Cardiac fibroblast (primary cell): ENCODE results near the gene SOBP.
"Not testable (repeated sequence)": the region's sequence is repeated elsewhere in the genome, so short reads cannot be mapped to it uniquely, and the experiment has no call there.

Experiments used
- DNase-seq, 2 donors: peaks; one replicate each; pipeline versions ENCODE4 v3.0.0 to v3.0.0-alpha.2; 2010; ENCODE audit warnings: low read depth in 2 of 2
- H3K4me3 ChIP-seq, 2 donors: replicated peaks in 1 of 2; 1 replicate in 1 of 2; 2 replicates in 1 of 2; pipeline ENCODE4 v1.5.1; 2011; ENCODE audit warnings: low read depth in 2 of 2, low read length in 2 of 2, mild to moderate bottlenecking in 2 of 2, moderate library complexity in 1 of 2
- TF ChIP-seq, protein P1 (sequence below): IDR thresholded peaks from one replicate; pipeline ENCODE4 v1.5.1; 2011; ENCODE audit warnings: low read depth, mild to moderate bottlenecking, low read length, inconsistent platforms

The SOBP gene

DNA sequence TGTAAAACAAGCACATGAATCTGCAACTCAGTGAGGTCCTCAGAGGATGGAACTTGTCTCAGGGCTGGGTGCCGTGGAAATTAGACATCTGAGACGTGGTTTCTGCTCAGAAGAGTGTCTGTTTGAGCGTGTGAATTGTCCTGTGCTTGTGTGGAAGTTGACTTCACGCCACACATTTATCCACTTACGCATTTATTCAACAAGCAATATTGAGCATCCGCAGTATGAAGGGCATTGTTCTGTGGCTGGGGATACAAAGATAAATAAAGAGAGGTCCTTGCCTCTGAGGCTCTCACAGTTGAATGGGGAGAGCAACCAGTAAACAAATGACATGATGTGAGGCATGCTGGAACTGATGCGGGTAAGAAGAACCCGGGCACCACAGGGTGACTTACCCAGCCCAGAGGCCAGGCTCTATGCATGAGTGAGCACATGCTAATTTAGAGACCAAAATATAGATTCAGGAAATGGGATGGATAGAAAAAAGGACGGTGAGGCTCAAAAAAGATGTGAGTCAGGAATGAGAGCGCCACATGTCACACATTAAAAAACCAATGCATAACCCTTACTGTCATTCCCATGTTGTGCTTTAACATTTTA lies 60.4 kb downstream of the SOBP start:
- DNase-seq: no peak
- no peak overlapping the region for H3K4me3 ChIP-seq
- TF ChIP-seq, protein P1, sequence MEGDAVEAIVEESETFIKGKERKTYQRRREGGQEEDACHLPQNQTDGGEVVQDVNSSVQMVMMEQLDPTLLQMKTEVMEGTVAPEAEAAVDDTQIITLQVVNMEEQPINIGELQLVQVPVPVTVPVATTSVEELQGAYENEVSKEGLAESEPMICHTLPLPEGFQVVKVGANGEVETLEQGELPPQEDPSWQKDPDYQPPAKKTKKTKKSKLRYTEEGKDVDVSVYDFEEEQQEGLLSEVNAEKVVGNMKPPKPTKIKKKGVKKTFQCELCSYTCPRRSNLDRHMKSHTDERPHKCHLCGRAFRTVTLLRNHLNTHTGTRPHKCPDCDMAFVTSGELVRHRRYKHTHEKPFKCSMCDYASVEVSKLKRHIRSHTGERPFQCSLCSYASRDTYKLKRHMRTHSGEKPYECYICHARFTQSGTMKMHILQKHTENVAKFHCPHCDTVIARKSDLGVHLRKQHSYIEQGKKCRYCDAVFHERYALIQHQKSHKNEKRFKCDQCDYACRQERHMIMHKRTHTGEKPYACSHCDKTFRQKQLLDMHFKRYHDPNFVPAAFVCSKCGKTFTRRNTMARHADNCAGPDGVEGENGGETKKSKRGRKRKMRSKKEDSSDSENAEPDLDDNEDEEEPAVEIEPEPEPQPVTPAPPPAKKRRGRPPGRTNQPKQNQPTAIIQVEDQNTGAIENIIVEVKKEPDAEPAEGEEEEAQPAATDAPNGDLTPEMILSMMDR: no peak

DNA sequence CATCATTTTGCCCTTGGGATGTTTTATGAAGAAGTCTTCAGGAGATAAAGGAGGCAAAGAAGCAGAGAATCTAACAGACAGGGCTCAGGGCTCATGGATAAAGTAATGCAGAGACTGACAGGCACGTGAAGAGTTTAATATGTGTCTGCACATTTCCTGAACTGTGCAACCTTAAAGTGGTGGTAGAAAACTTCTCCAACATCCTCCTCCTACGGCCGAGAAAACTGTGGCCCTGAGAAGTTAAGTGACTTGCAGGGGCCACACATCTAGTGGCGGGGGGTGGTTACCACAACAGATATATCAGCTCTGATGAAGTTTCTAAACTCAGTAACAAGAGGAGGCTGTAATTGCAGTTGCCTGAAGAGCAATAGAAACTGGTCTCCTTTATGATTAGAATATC lies 61.0 kb downstream of the SOBP start:
- no peak overlapping the region for H3K4me3 ChIP-seq
- TF ChIP-seq, protein P1: no peak
- no peak for DNase-seq

DNA sequence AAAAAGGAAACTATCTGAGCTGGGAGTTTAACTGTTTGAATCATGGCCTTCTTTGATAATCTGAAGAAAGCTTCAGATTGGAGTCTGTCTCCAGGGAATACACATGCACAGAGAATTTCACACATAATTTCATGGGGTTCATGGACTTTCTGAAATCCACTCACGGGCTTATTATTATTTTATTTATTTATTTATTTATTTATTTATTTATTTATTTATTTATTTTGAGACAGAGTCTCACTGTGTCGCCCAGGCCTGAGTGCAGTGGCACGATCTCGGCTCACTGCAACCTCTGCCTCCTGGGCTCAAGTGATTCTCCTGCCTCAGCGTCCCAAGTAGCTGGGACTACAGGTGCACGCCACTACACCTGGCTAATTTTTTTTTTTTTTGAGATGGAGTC lies 63.2 kb downstream of the SOBP start:
- not testable (repeated sequence) for H3K4me3 ChIP-seq, DNase-seq

DNA sequence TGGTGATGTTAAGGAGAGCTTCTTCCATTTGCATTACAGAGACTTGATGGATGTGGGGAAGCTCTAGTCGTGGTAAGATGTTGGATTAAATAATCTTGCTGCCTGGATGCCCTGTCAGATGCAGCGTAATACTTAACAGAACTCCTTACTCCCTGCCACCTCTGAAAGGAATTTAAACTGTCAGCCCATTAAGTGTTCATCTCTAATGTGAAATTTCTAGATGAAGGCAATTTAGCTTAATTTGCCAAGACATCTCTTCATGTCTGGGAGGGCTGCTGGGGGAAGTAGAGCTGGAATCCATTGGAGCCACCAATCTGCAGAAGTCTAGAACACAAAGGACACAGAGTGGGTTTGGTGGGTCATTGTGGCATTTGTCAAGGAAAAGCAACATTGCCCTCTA lies 64.4 kb downstream of the SOBP start:
- TF ChIP-seq, protein P1: no peak
- H3K4me3 ChIP-seq: no peak overlapping the region
- no peak for DNase-seq

DNA sequence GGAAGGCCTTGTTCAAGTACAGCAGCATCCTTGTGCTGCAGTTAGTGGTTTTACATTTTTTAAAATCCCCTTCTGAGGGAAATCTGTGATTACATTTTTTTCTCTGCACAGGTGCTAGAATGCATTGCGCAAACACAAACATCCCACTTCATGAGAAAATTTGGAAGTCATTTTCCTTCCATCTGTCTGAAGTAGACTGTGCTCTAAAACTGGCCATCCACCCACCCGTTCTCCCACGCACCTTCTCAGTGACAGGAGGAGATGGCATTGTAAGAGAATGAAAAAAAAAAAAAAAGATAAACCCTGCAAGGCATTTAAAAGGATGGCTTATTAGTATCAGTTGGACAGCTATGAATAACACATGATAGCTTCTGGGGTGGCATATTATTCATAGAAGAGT lies 65.0 kb downstream of the SOBP start:
- no peak overlapping the region for H3K4me3 ChIP-seq
- no peak for DNase-seq
- TF ChIP-seq, protein P1: no peak

DNA sequence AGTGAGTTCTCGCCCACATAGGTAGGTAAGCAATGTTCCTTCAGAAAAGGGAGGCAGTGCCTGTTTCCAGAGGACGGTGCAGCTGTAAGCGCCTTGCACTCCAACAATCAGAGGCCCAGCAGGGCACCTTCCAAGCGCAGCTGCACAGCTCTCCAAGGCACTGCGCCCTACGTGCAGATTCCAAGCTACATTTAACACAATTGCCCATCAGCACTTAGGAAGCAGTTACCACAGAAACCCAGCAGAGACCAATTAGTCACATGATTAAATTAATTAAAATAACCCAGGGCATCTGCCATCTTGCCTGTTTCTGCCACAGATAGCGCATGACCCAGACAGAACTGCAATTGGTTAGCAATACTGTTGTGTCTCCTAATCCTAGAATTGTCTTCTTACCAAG lies 65.5 kb downstream of the SOBP start:
- DNase-seq: no peak
- TF ChIP-seq, protein P1: no peak
- H3K4me3 ChIP-seq: no peak overlapping the region

DNA sequence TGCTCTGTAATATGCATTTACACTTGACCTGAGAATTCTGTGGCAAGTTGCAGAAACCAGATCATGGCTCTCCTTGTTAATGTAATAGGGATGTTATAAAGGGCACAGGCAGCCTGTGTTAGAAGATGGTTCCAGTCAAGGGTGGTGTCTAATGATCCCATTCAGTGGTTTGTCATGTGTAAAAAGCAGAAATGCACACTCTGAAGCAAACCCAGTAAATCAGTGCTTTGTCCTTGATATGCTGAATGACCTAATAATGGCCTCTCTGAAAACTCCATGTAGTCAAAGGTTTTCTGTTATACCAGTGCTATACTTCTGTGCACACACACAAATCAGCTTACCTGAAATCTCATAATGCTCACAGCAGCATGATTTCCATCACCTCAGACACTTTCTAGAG lies 66.2 kb downstream of the SOBP start:
- no peak for DNase-seq
- TF ChIP-seq, protein P1: no peak
- no peak overlapping the region for H3K4me3 ChIP-seq
